Ecto neural progenitor cell (in vitro differentiated cells): ENCODE data around the gene ZMIZ1.

Source experiments
- DNase-seq: peaks from one replicate; pipeline ENCODE4 v3.0.0-alpha.2; 2018; ENCODE audit warnings: low spot score

ZMIZ1 gene

DNA sequence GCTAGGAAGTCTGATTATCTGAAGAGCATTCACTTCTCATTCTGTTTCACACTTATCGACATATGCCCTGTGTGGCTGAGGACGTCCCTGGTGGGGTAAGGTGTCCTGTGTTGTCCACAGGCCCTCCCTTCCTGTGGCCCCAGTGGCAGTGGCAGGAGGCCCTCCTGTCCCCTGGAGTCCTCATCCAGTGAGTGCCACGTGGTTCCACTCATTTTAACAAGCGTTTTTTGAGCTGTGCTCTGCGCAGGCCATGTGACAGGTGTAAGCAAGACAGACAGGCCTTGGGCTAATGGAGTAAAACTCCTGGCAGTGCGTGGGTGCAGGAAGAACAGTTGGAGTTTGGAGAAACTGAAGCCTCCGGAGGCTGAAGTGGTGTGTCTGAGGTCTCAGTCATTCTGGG, 239.2 kb downstream of the ZMIZ1 start:
- DNase-seq, result no peak

DNA sequence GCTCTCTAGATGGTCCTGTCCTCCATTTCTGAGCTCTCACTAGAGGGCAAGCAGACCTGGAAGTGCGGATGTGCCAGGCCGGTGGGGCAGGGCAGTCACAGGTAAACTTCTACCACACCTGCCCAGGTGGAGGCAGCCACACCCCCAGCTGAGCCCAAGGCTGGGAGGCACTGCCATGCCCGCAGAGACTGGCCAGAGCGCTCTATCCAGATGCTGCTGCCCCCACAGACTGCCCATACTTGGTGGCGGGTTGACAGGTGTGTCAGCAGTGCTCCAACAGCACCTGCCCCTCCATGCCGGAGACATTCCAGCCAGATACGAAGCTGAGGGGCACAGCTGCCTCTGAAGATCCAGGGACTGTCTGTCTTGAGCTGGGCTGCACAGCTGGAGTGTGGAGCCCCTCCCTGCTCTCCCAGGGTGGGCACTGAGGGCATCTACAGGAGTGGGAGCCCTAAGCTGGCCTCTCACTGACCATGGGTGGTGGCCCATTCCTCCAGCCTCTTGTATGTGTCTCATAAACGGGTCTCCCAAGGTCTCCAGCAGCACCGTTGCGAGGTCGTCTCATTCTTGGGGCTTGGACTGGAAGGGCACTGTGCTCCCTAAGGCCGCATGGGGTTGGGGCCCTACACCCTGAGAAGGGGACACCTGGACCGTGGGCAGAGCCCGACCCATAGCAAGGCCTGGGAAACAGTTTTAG, 240.4 kb downstream of the ZMIZ1 start:
- no peak for DNase-seq

DNA sequence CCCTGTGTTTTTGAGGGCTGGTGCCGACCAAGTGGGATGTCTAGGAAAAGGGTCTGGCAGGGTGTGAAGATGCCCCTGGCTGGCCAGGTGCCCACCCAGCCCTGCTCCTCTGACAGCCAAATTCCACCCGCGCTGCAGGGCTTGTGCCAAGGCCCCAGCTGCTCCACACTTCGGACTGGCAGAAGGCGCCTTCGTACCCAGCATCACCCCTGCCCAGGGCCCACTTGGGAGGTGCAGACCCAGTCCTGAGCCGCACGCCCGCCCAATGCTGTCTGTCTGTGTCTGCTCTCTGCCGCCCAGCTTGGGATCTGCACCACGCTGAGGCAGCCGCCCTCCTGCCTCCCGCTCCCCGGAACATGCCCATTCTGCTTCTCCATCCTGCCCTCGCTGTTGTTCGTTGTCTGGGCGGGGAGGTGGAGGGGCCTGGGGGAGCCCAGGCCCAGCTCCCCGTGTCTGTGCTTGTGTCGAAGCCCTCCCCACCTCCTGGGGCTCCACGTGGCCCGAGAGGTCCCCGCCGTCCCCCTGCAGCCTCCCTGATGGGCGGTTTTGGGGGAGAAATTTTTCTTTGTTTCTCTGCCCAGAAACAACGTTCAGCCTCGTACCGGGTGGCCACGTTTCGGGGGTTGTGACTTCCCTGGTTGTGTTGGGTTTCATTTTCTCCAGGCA, 241.6 kb downstream of the ZMIZ1 start:
- DNase-seq, result no peak

DNA sequence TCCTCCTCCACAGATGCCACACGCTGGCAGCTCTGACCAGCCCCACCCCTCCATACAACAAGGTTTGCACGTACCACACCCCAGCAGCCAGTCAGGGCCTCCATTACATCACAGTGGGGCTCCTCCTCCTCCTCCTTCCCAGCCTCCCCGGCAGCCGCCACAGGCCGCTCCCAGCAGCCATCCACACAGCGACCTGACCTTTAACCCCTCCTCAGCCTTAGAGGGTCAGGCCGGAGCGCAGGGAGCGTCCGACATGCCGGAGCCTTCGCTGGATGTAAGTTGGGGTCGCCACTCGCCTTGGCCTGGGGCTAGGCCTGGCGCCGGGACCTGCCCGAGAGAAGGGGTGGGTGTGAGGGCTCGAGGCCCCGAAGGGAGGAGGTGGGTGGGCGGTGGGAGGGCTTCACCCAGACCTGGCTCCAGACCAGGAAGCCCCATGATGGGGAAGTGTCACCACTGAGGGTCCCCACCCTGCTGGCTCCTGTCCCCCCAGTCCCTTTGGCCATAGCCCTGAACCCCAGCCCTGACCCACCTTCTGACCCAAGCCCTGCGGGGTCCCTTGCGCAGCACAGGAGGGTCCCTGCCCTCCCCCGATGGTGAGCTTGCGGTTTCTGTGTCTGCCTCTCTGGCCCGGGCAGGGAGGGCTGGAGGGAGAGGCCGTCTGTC, 242.3 kb downstream of the ZMIZ1 start:
- peak; percentile 64 for DNase-seq

DNA sequence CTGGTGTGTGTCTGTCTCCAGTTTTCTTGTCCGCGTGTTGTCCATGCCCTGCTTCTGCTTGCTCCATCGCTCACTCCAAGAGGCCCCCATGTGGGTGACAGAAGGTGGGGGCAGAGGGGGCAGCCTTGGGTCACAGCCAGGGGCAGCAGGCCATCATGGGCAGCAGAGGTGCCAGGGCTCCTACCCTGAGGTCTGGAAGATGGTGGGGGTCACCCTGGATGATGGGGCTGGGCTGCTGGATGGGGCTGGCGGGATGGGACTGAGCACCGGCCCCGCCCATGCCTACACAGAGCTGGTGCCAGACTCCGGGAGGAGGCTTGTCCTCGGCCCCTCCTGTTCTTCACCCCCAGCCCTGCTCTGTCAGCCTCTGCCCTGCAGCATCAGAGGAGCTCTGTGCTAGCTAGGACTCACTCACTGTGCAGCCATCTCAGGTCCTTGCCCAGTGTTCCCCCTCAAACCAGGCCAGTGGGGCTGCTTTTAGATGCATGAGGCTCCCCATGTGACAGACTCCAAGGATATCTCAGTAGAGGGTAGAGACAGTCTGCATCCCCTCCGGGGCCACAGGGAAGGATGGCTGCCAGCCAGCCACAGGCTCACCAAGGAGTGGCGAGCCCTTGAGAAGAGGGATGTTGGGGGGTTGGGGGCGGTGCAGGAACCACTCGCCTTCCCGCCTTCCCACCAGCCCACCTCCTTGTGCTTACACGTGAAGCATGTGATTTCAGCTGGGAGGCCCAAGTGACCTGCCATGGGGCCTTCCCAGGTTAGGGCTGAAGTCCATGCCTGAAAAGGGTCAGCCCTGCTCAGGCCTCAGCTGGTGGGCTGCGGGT, 243.0 kb downstream of the ZMIZ1 start:
- no peak for DNase-seq

DNA sequence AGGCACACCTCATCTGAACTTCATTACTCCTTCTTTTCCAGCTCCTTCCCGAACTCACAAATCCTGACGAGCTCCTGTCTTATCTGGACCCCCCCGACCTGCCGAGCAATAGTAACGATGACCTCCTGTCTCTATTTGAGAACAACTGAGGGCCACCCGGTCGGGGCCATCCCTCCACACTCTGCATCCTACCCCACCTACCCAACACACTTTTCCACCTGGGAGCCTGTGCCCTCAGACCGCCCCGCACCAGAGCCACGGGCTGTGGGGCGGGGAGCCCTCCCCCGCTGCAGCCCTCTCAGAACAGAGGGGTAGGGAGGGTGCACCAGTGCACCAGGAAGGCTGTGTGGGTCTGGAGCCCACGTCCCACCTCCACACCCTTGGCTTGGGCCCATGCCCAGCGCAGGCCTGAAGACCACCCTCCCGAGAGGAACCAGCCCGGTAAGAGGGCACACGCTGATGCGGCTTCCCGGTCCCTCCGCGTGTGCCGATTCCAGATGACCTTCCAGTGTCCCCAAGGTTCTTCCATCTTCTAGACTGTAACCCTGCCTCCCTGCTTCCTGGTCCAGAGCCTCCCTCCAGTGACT, 243.9 kb downstream of the ZMIZ1 start:
- DNase-seq, result no peak

DNA sequence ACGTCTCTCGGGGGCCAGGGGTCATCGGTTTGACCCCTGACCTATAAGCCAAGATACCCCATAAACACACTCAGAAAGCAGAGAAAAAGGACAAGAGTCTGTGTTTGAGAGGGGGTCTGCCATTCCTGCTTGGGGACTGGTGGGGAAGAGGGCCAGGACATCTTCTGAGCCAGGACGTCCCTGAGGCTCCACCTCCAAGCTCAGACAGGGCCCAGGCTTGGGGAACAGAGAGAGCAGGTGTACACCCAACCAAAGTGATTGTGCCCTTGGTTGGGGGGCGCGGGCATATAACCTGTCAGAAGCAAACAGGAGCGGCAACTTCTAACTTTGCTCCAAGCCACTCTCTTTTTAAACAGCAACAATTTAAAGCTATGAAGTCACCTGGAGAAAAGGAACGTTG, 244.6 kb downstream of the ZMIZ1 start:
- DNase-seq, result no peak

DNA sequence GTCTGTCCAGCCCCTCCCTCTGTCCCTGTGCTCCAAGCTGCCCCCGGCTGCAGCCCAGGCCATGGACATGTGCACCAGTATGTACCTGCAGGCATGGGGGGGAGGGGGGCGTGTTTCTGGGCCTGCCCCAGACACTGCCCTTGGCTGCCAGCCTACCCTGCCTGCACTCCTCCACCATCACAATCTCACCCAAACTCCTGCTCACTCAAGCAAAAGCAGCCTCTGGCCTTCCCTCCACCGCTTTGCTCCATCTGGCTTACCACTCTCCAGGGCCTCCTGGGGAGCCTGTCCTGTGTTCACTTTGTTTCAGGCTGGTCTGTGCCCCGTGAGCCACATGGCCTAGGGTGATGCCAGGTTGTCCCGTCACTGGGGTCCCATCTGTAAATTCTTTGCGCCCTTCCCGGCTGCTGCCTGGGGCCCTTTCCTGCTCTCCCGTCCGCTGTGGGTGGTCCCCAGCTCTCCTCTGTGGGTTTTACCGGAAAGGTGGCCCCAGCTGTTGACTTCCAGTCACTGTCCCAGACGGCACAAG, 245.2 kb downstream of the ZMIZ1 start:
- no peak for DNase-seq

DNA sequence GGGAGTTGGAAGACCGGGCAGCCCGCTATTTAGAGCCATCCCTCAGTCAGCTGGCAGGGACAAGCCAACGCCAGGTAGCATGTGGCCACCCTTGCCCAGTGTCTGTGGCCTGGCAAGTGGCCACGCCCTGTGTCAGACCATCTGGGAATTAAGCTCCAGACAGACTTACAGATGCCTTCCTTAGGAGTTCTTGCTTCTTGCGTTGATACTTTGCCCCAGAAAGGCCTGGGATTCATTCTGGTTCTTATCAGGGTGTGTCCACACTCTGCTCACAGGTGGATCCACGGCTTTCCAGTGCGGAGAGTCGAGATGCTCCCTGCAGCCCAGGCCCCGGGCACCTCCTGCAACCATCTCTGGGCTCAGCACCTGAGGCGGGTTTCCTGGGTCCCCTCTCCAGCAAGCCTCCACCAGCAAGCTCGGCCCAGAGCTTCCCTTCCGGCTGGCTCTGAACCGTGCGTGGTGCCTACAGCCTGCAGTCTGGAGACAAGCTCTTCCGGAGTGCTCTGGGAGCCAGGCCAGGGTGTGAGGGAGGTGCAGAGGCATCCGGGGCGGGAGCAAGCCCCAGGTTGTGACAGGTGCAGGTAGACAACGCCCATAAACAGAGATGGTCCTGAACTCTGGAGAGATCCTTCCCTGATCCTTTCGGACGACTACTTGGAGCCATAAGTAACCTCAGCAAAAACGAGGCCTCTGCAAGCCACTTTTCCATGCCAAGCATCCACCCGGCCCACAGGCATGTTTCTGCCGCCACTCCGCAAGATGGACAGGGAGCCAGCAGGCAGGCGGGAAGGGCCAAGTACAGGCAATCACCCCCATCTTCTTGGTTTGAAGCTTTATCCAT, 246.2 kb downstream of the ZMIZ1 start:
- no peak for DNase-seq

DNA sequence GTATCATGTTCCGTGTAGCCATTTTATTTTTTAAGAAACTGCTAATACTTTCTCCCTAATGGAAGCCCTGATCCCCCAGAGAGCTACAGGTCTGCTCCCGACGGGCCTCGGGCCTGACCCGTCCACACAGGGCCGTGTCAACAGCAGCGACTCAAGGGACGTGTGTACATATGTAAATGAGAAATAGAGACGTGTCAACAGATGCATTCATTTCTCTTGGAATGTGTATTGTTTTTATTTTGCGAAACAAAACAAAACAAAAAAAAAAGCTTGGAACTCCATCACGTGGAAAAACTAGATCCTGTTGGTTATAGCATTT, 246.8 kb downstream of the ZMIZ1 start:
- DNase-seq, result no peak

DNA sequence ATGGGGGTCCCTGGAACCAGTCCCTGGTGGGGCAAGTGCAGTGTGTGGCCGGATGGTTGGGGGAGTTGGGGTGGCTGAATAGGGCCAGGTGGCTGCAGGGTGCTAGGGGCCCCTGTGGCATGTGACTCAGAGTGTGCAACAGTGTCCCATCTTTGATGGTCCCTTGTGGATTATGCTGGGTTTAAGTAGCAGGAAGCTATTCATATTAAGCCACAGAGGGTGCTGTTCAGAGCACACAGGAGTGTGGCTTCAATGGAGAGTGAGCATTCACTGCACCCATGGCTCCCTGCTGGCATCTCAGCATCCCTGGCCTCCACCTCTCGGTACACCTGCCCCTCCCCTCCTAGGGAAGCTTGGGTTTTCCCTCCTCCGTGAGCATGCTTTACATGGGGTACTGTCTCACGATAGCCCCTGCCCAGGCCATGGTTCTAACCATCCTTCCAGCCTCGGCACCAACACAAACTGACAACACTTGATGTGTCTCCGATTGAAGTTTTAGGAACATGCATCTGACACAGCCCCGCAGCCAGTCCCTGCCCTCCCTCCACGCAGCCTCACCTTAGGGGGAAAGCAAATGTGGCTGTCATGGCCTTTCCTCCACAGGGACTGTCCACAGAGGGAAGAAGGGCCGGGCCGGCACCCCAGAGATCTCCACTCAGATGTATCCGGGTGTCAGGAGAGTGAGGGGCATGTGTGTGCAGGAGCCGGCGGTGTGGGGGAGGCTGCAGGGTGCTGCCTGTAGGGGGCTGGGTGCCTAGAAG, 248.1 kb downstream of the ZMIZ1 start:
- DNase-seq, result no peak

DNA sequence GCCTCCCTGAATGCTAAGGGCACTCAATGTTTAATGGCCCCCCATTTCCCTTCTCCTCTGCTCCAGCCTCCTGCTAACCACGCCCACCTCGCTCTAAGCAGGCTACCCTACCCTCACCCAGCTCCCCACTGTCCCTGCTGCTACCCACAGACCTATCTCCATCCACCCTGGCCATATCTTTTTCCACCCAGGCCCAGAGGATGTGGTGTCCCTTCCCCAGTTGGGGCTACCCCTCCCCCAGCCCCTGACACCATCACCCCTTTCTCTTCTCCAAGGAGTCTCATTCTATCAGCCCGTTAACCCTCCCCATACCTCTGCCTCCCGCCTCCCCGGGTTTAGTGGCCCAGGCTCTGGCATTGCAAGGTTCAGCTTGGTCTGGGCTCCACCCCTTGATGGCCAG, 249.6 kb downstream of the ZMIZ1 start:
- DNase-seq, result no peak

DNA sequence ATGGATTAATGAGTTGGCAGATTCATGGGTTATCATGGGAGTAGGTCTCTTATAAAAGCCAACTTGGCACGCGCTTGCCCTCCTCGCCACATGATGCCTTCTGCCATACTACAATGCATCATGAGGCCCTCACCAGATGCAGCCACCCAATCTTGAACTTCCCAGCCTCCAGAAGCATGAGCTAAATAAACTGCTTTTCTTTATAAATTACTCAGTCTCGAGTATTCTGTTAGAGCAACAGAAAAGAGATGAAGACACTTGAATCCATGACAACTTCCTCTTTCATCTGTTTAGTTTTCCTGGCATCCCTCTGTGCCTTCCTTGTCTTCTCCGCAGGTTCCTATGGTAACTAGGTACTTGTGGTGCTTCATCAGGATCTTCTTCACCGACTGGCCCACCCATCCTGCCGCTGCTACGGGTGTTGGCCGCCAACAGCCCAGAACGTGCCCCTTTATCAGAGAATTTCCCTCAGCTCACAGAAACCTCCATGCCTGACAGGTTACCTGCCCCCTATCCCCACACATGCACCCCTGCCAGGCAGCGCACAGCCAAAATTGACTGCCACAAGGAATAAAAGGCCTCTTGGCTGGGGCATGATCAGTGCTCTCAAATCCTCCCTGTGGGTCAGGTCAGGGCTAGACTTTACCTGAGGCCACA, 250.5 kb downstream of the ZMIZ1 start:
- DNase-seq, result no peak

DNA sequence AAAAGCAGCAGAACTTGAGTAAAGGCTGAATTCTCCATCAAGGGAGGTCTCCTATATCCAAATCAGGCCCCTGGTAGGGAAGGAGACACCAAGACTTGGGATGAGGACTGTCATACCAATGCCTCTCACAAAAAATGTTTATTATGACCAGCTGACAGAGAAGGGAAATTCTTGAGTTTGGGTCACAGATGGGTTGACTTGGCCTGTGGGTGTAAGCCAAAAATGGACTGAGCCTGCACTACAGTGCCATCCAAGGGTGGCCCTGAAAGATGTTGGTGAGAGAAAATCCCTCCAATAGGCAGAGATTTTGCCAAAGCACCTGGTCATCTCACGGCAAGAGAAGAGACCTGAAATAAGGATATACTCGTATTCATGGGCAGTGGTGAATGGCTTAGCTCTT, 251.6 kb downstream of the ZMIZ1 start:
- DNase-seq, result no peak

DNA sequence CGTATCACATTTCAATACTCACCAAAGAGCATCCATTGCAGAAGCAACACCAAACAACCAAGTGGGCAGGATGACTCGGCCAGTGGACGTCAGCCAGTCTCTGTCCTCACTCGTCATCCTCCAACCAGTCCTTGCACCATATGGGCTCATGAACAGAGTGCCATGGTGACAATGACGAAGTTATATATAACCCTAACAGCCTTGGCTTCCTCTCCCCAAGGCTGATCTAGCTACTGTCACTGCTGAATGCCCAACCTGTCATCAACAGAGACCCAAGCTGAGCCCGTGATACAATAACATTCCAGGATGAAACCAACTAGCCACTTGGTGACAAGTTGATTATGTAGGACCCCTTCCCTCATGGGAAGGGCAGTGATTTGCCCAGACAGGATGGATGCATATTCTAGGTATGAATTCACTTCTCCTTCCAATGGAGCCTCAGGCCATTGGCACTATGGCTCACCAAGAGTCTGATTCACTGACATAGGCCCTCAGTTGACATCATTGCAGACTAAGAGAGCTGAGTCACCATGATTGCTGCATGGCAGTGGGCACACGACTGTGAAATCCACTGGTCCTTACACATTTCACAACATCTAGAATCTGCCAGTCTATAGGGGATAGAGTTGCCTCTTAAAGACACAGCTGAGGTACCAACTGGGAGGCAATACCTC, 252.2 kb downstream of the ZMIZ1 start:
- DNase-seq, result no peak

DNA sequence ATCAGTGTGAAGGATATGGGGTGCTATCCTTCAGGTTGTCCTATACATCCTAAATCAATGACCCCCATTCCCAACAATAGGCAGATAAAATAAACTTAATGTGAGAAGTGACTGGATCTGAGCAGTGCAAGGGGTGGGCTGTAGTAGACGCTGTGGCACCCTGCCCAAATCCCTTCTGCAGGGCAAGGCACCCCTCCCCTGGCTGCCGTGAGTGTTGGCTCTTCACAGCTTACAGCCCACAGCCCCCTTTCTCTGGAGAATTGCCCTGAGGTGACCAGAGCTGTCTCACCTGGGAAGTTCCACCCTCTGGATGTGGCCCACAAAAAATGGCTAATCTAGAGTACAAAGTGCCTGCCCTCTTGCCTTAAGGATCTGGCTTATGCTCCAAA, 252.7 kb downstream of the ZMIZ1 start:
- DNase-seq, result no peak

DNA sequence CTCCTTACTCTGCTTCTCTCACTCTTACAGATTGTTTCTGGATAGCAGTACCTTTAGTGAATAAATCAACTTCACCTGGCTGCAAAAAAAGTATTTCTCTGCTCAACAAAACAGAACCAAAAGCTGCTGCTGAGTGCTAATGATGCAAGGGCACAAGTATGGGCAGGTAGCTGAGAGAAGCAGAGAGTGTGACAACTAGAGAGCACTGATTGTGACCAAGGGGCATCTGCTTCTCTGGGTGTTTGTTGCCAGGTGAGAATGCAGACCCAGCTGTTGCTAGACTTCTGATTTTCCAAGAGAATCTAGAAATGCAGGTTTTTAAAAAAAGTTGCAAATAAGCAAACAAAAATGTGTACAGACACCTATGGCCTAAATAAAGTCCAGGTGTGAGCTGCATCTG, 253.2 kb downstream of the ZMIZ1 start:
- DNase-seq, result no peak

DNA sequence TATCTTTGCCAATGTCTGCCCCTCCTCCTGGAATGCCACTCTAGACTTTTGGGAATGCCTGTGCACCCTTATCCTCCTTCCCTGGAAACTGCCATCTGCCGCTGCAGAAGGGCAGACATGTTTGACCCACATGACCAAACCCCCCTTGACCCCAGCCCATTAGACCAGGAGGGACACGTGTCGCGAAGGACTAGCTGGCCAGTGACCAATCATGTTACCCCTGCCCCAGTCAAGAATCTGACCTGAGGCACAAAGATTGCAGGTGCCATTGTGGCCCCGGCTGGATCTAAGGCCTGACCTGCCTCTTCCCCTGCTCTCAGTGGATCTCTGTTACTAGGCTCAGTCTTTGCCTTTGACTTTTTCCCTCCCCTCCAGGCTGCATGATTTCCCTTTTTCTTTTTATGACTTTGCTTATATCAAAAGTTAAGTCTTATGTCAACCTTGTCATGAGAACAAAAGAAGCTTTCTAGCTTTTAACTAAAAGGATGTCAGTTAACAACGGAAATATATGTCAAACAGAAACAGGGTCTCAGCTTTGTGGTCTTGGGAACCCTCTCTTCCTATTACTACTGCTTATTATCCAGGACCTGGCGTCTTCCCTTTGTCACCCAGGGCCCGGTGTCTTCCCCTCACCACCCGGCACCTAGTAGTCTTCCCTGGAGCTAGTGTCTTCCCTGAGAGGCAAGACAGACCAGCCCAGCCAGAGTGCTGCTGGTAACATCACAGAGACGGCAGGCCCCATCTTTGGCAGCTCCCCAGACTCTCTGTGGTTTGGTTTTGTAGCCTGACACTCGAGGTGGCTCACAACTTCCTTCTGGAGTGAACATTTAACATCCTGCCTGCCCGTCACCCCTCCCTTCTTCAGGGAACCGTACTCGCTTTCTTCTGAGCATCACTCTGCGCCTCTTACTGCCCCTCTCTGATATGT, 254.1 kb downstream of the ZMIZ1 start:
- no peak for DNase-seq
